Muscle layer of colon (tissue), 2 donors: ENCODE measurements around the gene CD2AP.
A peak's percentile ranks its signal among the peaks of the same experiment; 100 is the strongest.
"Not testable (repeated sequence)": the region's sequence is repeated elsewhere in the genome, so short reads cannot be mapped to it uniquely, and the experiment has no call there.

Experiments
- H3K27ac ChIP-seq: one replicate; pipeline ENCODE4 v1.7.0; 2013; ENCODE audit warnings: low read depth, mild to moderate bottlenecking, low read length, moderate library complexity
- H3K27me3 ChIP-seq, 2 donors: one replicate each; pipeline ENCODE4 v1.7.0; 2013; ENCODE audit warnings: low read length in 2 of 2, mild to moderate bottlenecking in 2 of 2; ENCODE audit not compliant: insufficient read depth in 2 of 2, control insufficient read depth in 1 of 2
- H3K36me3 ChIP-seq: one replicate; pipeline ENCODE4 v1.7.0; 2013; ENCODE audit warnings: mild to moderate bottlenecking, low read length; ENCODE audit not compliant: insufficient read depth
- H3K4me1 ChIP-seq: one replicate; pipeline ENCODE4 v1.7.0; 2013; ENCODE audit warnings: mild to moderate bottlenecking, low read length; ENCODE audit not compliant: insufficient read depth
- H3K4me3 ChIP-seq, 2 donors: one replicate each; pipeline ENCODE4 v1.7.0; 2013; ENCODE audit warnings: low read length in 2 of 2, low read depth in 1 of 2, mild to moderate bottlenecking in 1 of 2, moderate library complexity in 1 of 2
- H3K9ac ChIP-seq: one replicate; pipeline ENCODE4 v1.7.0; 2013; ENCODE audit warnings: low read length
- H3K9me3 ChIP-seq: one replicate; pipeline ENCODE4 v1.7.0; 2013; ENCODE audit warnings: mild to moderate bottlenecking, low read length
- donor health status: abdominal sarcoma.
- donor health status: Adenocarcinoma of cecum.

The CD2AP gene, protein sequence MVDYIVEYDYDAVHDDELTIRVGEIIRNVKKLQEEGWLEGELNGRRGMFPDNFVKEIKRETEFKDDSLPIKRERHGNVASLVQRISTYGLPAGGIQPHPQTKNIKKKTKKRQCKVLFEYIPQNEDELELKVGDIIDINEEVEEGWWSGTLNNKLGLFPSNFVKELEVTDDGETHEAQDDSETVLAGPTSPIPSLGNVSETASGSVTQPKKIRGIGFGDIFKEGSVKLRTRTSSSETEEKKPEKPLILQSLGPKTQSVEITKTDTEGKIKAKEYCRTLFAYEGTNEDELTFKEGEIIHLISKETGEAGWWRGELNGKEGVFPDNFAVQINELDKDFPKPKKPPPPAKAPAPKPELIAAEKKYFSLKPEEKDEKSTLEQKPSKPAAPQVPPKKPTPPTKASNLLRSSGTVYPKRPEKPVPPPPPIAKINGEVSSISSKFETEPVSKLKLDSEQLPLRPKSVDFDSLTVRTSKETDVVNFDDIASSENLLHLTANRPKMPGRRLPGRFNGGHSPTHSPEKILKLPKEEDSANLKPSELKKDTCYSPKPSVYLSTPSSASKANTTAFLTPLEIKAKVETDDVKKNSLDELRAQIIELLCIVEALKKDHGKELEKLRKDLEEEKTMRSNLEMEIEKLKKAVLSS

DNA sequence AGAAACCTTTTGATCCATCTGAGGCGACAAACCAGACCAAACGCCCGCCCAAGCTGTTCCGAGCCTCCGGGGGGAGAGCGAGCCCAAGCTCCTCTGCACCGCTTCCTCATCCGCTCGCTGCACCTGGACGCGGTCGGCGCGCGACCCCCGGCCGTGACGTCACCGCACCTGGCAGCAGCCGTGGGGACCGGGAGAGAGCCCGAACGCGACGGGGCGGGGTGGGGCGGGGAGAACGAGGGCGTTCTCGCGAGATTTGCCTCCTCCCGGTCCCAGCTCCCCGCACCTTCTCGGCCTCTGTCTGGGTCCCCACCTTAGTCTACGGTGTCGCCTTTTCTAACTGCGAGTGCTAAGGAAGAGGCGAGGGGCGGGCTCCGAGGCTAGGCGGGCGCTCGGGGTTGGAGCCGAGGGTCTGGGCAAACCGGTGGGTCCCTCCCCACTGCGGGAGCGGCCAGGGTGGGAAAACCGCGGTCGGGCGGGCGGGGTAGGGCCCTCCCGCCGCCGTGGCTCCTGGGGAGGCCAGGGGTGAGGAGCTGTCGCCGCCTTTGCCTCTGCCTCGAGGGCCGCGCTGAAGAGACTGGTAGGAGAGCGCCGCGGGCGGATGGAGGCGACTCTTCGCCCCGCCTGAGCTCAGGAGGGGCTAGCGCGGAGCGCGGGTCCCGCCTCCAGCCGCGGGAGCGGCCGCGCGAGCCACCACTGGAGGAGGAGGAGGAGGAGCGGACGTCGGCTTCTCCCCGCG is at the start of gene CD2AP:
Gene CD2AP (plus strand): TSS at position 293 of the 736 bp plus-strand sequence. CDS start 456 bp downstream, outside the sequence.
- Histone ChIP-seq H3K36me3 (no peaks in the 10 kb centered on the region), H3K9ac (peak within 1 kb of the TSS; percentile 65)

DNA sequence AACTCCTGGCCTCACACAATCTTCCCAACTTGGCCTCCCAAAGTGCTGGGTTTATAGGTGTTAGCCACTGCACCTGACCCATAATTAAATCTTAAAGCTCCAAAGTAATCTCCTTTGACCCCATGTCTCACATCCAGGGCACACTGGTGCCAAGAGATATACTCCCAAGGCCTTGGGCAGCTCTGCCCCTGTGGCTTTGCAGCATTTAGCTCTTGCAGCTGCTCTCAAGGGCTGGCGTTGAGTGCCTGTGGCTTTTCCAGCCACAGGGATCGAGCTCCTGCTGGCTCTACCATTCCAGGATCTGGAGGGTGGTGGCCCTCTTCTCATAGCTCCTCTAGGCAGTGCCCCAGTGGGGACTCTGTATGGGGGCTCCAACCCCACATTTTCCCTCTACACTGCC is 49.3 kb upstream of the CD2AP start:
- Histone ChIP-seq H3K4me1 (no peaks in the 10 kb centered on the region), H3K9ac (no peak overlapping the region), H3K9me3 (peaks cover 7% of the 10 kb centered on the region), H3K27ac (no peak overlapping the region), H3K4me3 (no peak overlapping the region), H3K36me3 (no peaks in the 10 kb centered on the region), H3K27me3 (no peaks in the 10 kb centered on the region)

More for the DNA sequence above, at the start of gene CD2AP:
- Histone ChIP-seq H3K27ac (peak within 1 kb of the TSS; percentile 86), H3K4me1 (peaks cover 12% of the 10 kb centered on the region), H3K4me3 (peak within 1 kb of the TSS; percentile 64 to 97), H3K27me3 (no peaks in the 10 kb centered on the region), H3K9me3 (no peaks in the 10 kb centered on the region)

DNA sequence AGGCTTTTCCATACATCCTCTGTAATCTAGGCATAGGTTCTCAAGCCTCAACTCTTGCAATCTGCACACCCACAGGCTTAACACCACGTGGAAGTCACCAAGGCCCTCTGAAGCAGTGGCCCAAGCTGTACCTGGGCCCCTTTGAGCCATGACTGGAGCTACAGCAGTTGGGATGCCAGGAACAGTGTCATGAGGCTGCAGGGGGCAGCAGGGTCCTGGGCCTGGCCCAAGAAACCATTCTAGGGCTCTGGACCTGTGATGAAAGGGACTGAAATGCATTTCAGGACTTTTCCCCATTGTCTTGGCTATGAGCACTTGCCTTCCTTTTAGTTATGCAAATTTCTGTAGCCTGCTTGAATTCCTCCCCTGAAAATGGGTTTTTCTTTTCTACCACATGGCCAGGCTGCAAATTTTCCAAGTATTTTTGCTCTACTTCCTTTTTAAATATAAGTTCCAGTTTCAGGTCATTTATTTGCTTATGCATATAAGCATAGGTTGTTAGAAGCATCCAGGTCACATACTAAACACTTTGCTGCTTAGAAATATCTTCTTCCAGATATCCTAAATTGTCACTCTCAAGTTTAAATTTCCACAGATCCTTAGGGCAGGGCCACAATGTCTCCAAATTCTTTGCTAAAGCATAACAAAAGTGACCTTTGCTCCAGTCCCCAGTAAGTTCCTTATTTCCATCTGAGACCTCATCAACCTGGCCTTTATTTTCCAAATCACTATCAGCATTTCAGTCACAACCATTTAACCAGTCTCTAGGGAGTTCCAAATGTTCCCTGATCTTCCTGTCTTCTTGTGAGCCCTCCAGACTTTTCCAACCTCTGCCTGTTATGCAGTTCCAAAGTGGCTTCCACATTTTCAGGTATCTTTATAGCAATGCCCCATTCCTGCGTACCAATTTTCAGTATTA is 48.6 kb upstream of the CD2AP start:
- Histone ChIP-seq H3K9ac (no peak overlapping the region), H3K4me1 (no peaks in the 10 kb centered on the region), H3K9me3 (peaks cover 7% of the 10 kb centered on the region)

DNA sequence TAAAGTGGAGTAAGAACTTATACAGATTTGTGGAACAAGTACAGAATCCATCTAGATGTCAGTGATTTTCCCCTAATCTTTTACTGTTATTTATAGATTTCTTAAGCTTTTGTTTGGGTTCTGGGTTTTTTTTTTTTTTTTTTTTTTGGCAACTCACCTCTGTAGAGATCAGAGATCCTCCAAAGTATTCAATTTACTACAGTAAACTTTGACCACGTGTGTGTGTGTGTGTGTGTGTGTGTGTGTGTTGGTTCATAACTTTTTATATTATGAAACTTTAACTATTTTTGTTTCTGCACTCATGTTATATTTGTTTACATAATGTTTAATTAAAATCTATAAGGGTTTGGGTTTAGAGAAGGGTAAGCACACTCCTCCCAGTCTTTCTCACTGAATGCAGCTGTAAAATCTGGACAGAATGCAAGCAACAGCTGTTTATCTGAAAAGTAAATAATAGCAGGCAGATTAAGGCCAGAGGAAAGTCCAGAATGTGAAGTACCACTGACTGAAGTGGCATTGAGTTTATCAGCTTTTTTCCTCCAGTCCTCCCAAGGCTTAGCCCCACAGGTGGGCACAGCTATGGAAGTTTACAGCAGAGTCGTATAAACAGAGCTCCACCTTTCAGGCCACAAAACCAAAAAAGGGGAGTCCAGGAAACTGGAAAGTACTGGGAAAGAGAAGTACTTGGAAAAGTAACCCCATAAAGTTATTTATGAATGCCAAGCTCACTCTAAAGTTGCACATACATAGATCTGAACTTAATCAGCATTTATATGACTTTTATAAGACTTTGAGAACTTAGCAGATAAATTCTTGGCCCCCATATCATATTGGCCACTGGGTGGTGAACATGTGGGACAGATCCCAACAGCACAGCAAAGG is 43.0 kb upstream of the CD2AP start:
- H3K27ac ChIP-seq: no peak overlapping the region
- H3K9ac ChIP-seq: no peak overlapping the region
- no peaks in the 10 kb centered on the region for H3K36me3 ChIP-seq
- H3K9me3 ChIP-seq: no peaks in the 10 kb centered on the region
- H3K4me3 ChIP-seq: no peak overlapping the region
- no peaks in the 10 kb centered on the region for H3K4me1 ChIP-seq
- no peaks in the 10 kb centered on the region for H3K27me3 ChIP-seq

More for the DNA sequence above, 48.6 kb upstream of the CD2AP start:
- Histone ChIP-seq H3K4me3 (no peak overlapping the region), H3K27ac (no peak overlapping the region), H3K36me3 (no peaks in the 10 kb centered on the region), H3K27me3 (no peaks in the 10 kb centered on the region)

DNA sequence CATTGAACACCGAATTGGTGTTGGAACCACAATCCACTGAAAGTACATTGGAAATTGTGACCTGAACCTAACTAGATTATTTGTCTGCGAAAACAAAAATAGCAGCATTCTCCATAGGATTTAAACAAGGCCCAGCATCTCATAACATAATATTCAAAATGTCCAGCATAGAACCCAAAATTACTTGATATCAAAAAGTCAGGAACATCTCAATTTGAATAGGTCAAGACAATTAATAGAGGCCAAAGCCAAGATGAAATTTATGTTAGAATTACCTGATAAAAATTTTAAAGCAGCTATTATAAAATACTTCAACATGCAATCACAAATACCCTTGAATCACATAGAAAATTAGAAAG is 42.4 kb upstream of the CD2AP start:
- Histone ChIP-seq H3K36me3 (no peaks in the 10 kb centered on the region), H3K4me3 (no peak overlapping the region), H3K4me1 (no peaks in the 10 kb centered on the region), H3K27me3 (no peaks in the 10 kb centered on the region), H3K9me3 (no peaks in the 10 kb centered on the region), H3K27ac (no peak overlapping the region), H3K9ac (no peak overlapping the region)

DNA sequence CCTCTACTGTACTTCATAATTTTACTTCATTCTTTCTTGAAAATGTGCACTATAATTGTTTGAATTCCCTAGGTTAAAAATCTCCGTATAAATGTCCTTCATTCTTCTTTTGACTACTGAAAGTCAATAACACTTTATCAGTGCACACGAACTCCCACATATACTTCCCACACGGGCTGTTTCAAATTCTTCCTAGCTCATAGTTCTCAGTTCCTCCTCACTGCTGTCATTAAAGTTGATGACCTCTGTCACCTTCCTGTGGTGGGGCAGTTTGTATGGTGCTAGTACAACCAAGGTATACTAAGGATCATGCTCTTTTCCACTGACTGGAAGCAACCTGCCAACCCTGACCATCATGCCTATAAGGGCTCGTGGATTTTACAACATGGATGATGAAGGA is 40.0 kb upstream of the CD2AP start:
- Histone ChIP-seq H3K4me3 (no peak overlapping the region), H3K36me3 (no peaks in the 10 kb centered on the region), H3K9ac (no peak overlapping the region), H3K9me3 (no peaks in the 10 kb centered on the region), H3K27me3 (no peaks in the 10 kb centered on the region), H3K27ac (no peak overlapping the region), H3K4me1 (no peaks in the 10 kb centered on the region)

DNA sequence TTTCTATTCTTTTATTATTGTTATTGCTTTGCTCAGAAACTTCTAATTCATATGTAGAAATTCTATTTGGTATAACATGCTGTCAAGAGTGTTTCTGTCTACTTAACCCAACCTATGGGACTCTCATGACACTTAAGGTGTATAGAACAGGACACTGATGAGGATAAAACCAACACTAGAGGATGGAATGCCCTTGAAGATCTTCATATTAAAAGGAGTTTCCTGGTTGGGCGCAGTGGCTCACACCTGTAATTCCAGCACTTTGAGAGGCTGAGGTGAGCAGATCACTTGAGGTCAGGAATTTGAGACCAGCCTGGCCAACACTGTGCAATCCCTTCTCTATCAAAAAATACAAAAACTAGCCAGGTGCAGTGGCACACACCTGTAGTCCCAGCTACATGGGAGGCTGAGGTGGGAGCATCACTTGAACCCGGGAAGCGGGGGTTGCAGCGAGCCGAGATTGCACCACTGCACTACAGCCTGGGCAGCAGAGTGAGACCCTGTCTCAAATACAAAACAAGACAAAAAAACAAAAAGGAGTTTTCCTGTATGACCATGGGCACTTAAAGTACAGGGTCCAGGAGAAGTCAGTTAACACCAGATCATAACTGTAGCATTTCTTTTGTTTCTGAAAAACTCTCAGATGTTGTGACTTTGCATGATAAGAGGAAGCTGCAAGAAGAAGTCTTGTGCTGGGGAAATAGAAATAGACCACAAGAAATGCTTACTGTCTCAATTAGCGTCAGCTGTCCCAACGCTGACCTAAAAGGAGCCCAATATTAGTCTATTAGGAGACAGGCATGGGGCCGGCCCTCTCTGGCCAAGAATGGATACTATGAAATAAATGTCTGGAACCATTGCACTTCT is 38.9 kb upstream of the CD2AP start:
- no peak overlapping the region for H3K9ac ChIP-seq
- H3K4me3 ChIP-seq: no peak overlapping the region

DNA sequence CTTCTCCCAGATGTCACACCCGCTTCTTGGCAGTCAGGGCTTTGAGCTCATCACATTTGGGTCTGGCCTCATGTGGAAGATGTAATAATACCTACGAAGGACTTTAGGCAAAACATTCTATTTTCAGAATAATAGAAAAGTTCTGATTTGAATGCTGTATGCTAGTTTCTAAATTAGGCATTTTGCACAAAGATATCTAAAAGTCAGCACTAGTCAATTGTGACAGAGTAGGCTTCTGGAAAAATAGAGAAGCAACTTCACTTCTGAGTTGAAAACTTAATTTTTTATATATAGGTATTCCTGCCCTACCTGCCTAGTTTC is 38.3 kb upstream of the CD2AP start:
- no peaks in the 10 kb centered on the region for H3K36me3 ChIP-seq
- H3K27ac ChIP-seq: no peak overlapping the region
- H3K27me3 ChIP-seq: no peaks in the 10 kb centered on the region
- no peaks in the 10 kb centered on the region for H3K4me1 ChIP-seq
- no peaks in the 10 kb centered on the region for H3K9me3 ChIP-seq
- no peak overlapping the region for H3K4me3 ChIP-seq
- H3K9ac ChIP-seq: no peak overlapping the region

More for the DNA sequence above, 38.9 kb upstream of the CD2AP start:
- no peaks in the 10 kb centered on the region for H3K36me3 ChIP-seq
- H3K4me1 ChIP-seq: no peaks in the 10 kb centered on the region
- H3K27me3 ChIP-seq: no peaks in the 10 kb centered on the region
- H3K9me3 ChIP-seq: no peaks in the 10 kb centered on the region
- H3K27ac ChIP-seq: no peak overlapping the region

DNA sequence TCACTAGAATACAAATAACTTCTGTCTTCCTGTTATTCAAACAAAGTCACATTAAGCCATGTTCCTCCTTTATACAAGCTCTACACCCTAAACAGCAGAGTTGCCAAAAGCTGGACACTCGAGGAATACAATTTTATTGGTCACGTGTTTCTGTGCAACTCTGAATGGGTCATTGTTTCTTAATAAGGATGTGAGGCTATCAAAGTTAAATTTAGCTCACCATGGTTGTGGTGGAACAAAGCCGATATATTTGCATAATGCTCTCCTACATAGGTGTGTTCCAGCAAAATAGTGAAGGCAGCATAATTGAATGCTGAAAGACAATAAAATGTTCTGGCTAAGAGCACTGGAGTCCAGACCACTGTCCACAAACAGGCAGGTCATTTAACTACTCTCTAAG is 36.9 kb upstream of the CD2AP start:
- no peaks in the 10 kb centered on the region for H3K27me3 ChIP-seq
- H3K36me3 ChIP-seq: no peaks in the 10 kb centered on the region
- no peak overlapping the region for H3K4me3 ChIP-seq
- H3K9ac ChIP-seq: no peak overlapping the region
- H3K9me3 ChIP-seq: no peaks in the 10 kb centered on the region
- no peaks in the 10 kb centered on the region for H3K4me1 ChIP-seq
- no peak overlapping the region for H3K27ac ChIP-seq

DNA sequence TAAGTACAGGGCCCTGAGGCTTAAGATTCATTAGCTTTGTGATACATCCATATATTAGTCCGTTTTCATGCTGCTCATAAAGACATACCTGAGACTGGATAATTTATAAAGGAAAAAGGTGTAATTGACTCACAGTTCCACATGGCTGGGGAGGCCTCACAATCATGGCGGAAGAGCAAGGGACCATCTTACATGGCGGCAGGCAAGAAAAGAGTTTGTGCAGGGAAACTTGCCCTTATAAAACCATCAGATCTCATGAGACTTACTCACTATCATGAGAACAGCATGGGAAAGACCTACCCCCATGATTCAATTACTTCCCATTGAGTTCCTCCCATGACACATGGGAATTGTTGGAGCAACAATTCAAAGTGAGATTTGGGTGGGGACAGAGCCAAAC is 32.6 kb upstream of the CD2AP start:
- not testable (repeated sequence) for H3K9me3 ChIP-seq, H3K4me3 ChIP-seq, H3K4me1 ChIP-seq, H3K27ac ChIP-seq, H3K9ac ChIP-seq, H3K27me3 ChIP-seq, H3K36me3 ChIP-seq
